Measurements from ENCODE around the gene PTPN1. TPM values are rescaled to one million over a fixed set of nuclear protein-coding genes. Genes with fewer than 3 reads are reported as not detected.

The PTPN1 gene
- total and polyA plus RNA-seq, 3 donors from 2014 or later: 42.0 to 44.3 (median 44.0) TPM

GRCh38 chr20:50526403-50526989 is 16.3 kb downstream of the PTPN1 start:
- Histone ChIP-seq H3K9me3 (no peaks in the 10 kb centered on the region), H3K36me3 (ENCODE audit: low read depth, missing control alignments) (no peaks in the 10 kb centered on the region), H3K4me1 (peaks cover 9% of the 10 kb centered on the region), H3K27me3 (no peaks in the 10 kb centered on the region), H3K4me3 (no peak overlapping the region), H3K27ac (no peak overlapping the region)
- no peak for DNase-seq
- WGBS, 2 donors: 55 to 66% methylated on average over 3 of the region's 3 CpGs
- TF ChIP-seq CTCF (IDR thresholded peaks at IDR 0.05): no peak
- intact Hi-C loops (cut with DNase I; ENCODE audit: low total_unique reads): no loop called here

- no peak for DNase-seq
- peaks cover 13% of the 10 kb centered on the region for H3K4me1 ChIP-seq
- intact Hi-C loops (cut with DNase I; ENCODE audit: low total_unique reads): no loop called here
- H3K36me3 ChIP-seq (ENCODE audit: low read depth, missing control alignments): no peaks in the 10 kb centered on the region
- H3K27ac ChIP-seq: no peak overlapping the region
- no peaks in the 10 kb centered on the region for H3K27me3 ChIP-seq
- H3K4me3 ChIP-seq: no peak overlapping the region
- H3K9me3 ChIP-seq: no peaks in the 10 kb centered on the region
- TF ChIP-seq CTCF (IDR thresholded peaks at IDR 0.05) (no peak), POLR2A (IDR thresholded peaks at IDR 0.05) (no peak)
- WGBS, 2 donors: 65 to 69% methylated on average over 9 of the region's 9 CpGs
Observed at GRCh38 chr20:50527068-50527605, 17.0 kb downstream of the PTPN1 start.

- no peak for TF ChIP-seq CTCF (IDR thresholded peaks at IDR 0.05)
- TF ChIP-seq POLR2A (IDR thresholded peaks at IDR 0.05): no peak
- DNase-seq: no peak
- WGBS, 2 donors: 83 to 97% methylated on average over 6 of the region's 6 CpGs
- Histone ChIP-seq H3K9me3 (no peaks in the 10 kb centered on the region), H3K36me3 (ENCODE audit: low read depth, missing control alignments) (no peaks in the 10 kb centered on the region), H3K4me3 (no peak overlapping the region), H3K27me3 (no peaks in the 10 kb centered on the region), H3K4me1 (peaks cover 13% of the 10 kb centered on the region), H3K27ac (no peak overlapping the region)
- intact Hi-C loops (cut with DNase I; ENCODE audit: low total_unique reads): no loop called here
Observed at GRCh38 chr20:50528129-50528528, 17.9 kb downstream of the PTPN1 start.

GRCh38 chr20:50528804-50529351 is 18.7 kb downstream of the PTPN1 start:
- Histone ChIP-seq H3K27me3 (no peaks in the 10 kb centered on the region), H3K4me1 (peaks cover 13% of the 10 kb centered on the region), H3K9me3 (no peaks in the 10 kb centered on the region), H3K36me3 (ENCODE audit: low read depth, missing control alignments) (no peaks in the 10 kb centered on the region), H3K4me3 (no peak overlapping the region), H3K27ac (no peak overlapping the region)
- intact Hi-C loops (cut with DNase I; ENCODE audit: low total_unique reads): no loop called here
- TF ChIP-seq POLR2A (IDR thresholded peaks at IDR 0.05) (no peak), CTCF (IDR thresholded peaks at IDR 0.05) (no peak)
- DNase-seq: no peak
- 56 to 63% methylated on average over 5 to 6 of the region's 6 CpGs for WGBS, 2 donors

- intact Hi-C loops (cut with DNase I; ENCODE audit: low total_unique reads): no loop called here
- peaks cover 4% of the 10 kb centered on the region for H3K4me1 ChIP-seq
- no peak overlapping the region for H3K27ac ChIP-seq
- no peaks in the 10 kb centered on the region for H3K27me3 ChIP-seq
- whole genome bisulfite sequencing, 2 donors: 58 to 73% methylated on average over 6 of the region's 6 CpGs
- H3K9me3 ChIP-seq: no peaks in the 10 kb centered on the region
- H3K4me3 ChIP-seq: no peak overlapping the region
- TF ChIP-seq CTCF (IDR thresholded peaks at IDR 0.05) (no peak), POLR2A (IDR thresholded peaks at IDR 0.05) (no peak)
- DNase-seq: no peak
- H3K36me3 ChIP-seq (ENCODE audit: low read depth, missing control alignments): no peaks in the 10 kb centered on the region
Observed at GRCh38 chr20:50532221-50532620, 22.0 kb downstream of the PTPN1 start.
